CD4-positive, CD25-positive, alpha-beta regulatory T cell (primary cell): ENCODE results near the gene NRP2. TPM values are rescaled to one million over a fixed set of nuclear protein-coding genes. Genes with fewer than 3 reads are reported as not detected.
A peak's percentile ranks its signal among the peaks of the same experiment; 100 is the strongest.

ENCODE experiments used
- ATAC-seq, 2 donors: fragments of 150-1000 bp; cut with Tn5 transposase; one replicate each; pipeline ENCODE4 v1.10.0; 2021; ENCODE audit warnings: low read depth in 2 of 2, moderate number of reproducible peaks in 2 of 2, moderate library complexity in 1 of 2
- DNase-seq, 3 donors: peaks; one replicate each; pipeline versions ENCODE4 v3.0.0 to v3.0.0-alpha.2; 2012 to 2022; ENCODE audit warnings: mixed read lengths in 1 of 3
- H3K27ac ChIP-seq: one replicate; pipeline ENCODE4 v1.7.0; 2013; ENCODE audit warnings: mild to moderate bottlenecking, low read length; ENCODE audit not compliant: insufficient read depth, poor library complexity, severe bottlenecking
- H3K27me3 ChIP-seq: one replicate; pipeline ENCODE4 v1.7.0; 2013; ENCODE audit warnings: low read length; ENCODE audit not compliant: control insufficient read depth, insufficient read depth
- H3K36me3 ChIP-seq: one replicate; pipeline ENCODE4 v1.7.0; 2013; ENCODE audit warnings: mild to moderate bottlenecking, low read length, moderate library complexity; ENCODE audit not compliant: control insufficient read depth, insufficient read depth
- H3K4me1 ChIP-seq: 2 replicates; pipeline ENCODE4 v1.7.0; 2013; ENCODE audit warnings: mild to moderate bottlenecking, low read length; ENCODE audit not compliant: insufficient read depth, control insufficient read depth, poor library complexity, severe bottlenecking
- H3K4me3 ChIP-seq: one replicate; pipeline ENCODE4 v1.7.0; 2013; ENCODE audit warnings: low read depth, mild to moderate bottlenecking, low read length, moderate library complexity
- H3K9me3 ChIP-seq, 2 experiments: 1 replicate in 1 of 2; 2 replicates in 1 of 2; pipeline ENCODE4 v1.7.0; 2013; ENCODE audit warnings: low read length in 2 of 2, mild to moderate bottlenecking in 1 of 2, moderate library complexity in 1 of 2; ENCODE audit not compliant: control insufficient read depth in 2 of 2
- H3K27ac Mint-ChIP-seq, 3 donors: one replicate each; pipeline ENCODE4 v1.8.0; 2020 to 2022; ENCODE audit warnings: mild to moderate bottlenecking in 3 of 3, mixed read lengths in 3 of 3, moderate library complexity in 2 of 3
- H3K27me3 Mint-ChIP-seq: one replicate; pipeline ENCODE4 v1.8.0; 2022; ENCODE audit warnings: mild to moderate bottlenecking, mixed read lengths
- H3K36me3 Mint-ChIP-seq: one replicate; pipeline ENCODE4 v1.8.0; 2020; ENCODE audit warnings: mixed read lengths
- H3K4me1 Mint-ChIP-seq, 4 donors: one replicate each; pipeline ENCODE4 v1.8.0; 2020 to 2022; ENCODE audit warnings: mixed read lengths in 4 of 4, mild to moderate bottlenecking in 1 of 4
- H3K4me3 Mint-ChIP-seq, 4 donors: one replicate each; pipeline ENCODE4 v1.8.0; 2020 to 2022; ENCODE audit warnings: mild to moderate bottlenecking in 4 of 4, mixed read lengths in 4 of 4, moderate library complexity in 3 of 4
- H3K9me3 Mint-ChIP-seq, 7 donors: one replicate each; pipeline ENCODE4 v1.8.0; 2020 to 2022; ENCODE audit warnings: mixed read lengths in 7 of 7, mild to moderate bottlenecking in 3 of 7, moderate library complexity in 2 of 7
- polyA plus RNA-seq, 4 donors: library from polyadenylated mRNA; unstranded; fragments of 300-500 nt; fragmentation: Illumina TruSeq; gene quantifications; one replicate each; pipeline ENCODE4 v1.2.3, GENCODE V29; 2021
- total RNA-seq: library from RNA; stranded (reverse); gene quantifications from one replicate; pipeline ENCODE4 v1.2.3, GENCODE V29; 2022

NRP2 gene
- total and polyA plus RNA-seq, 5 donors from 2014 or later: 0.64 TPM; not detected in 4

GRCh38 chr2:205768815-205769494 is 86.7 kb downstream of the NRP2 start:
- Histone ChIP-seq H3K4me1 (no peaks in the 10 kb centered on the region), H3K9me3 (no peaks in the 10 kb centered on the region), H3K27ac (no peak overlapping the region), H3K27me3 (peaks cover 3% of the 10 kb centered on the region), H3K4me3 (no peak overlapping the region), H3K36me3 (no peaks in the 10 kb centered on the region)
- ATAC-seq (no peak), DNase-seq (no peak)
- no peak overlapping the region for H3K4me3 Mint-ChIP-seq
- peaks cover 0 to 2% (median 0%) of the 10 kb centered on the region in 7 donors for H3K9me3 Mint-ChIP-seq
- peaks cover 21% of the 10 kb centered on the region for H3K27me3 Mint-ChIP-seq
- peaks cover 2 to 7% (median 3%) of the 10 kb centered on the region in 4 donors for H3K4me1 Mint-ChIP-seq
- no peaks in the 10 kb centered on the region for H3K36me3 Mint-ChIP-seq
- H3K27ac Mint-ChIP-seq: no peak overlapping the region

DNA sequence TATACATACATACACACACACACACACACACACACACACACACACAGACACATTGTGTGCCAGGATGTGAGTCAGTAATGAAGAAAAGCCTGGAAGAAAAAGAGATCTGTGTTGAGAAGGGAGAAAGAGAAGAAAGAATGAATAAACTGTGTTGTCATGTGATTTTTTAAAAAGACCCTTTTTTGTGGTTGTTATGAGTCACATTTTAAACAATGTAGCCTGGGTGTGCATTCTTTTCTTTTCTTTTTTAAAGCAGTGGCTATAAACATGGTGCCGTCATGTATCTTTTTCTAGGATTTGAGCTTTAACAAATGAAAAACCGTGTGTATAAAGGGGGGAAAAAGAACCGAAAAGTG is 87.2 kb downstream of the NRP2 start:
- no peaks in the 10 kb centered on the region for H3K36me3 Mint-ChIP-seq
- H3K9me3 Mint-ChIP-seq: peaks cover 0 to 2% (median 0%) of the 10 kb centered on the region in 7 donors
- H3K27me3 ChIP-seq: peaks cover 3% of the 10 kb centered on the region
- no peak overlapping the region for H3K4me3 ChIP-seq
- no peak overlapping the region for H3K4me3 Mint-ChIP-seq
- H3K9me3 ChIP-seq: no peaks in the 10 kb centered on the region
- H3K4me1 Mint-ChIP-seq: peaks cover 2 to 5% (median 3%) of the 10 kb centered on the region in 4 donors
- ATAC-seq (no peak), DNase-seq (no peak)
- H3K27me3 Mint-ChIP-seq: peaks cover 17% of the 10 kb centered on the region
- H3K27ac Mint-ChIP-seq: peak overlapping the region in 1 of 3 donors; percentile 8
- no peaks in the 10 kb centered on the region for H3K4me1 ChIP-seq
- no peaks in the 10 kb centered on the region for H3K36me3 ChIP-seq
- H3K27ac ChIP-seq: no peak overlapping the region

- ATAC-seq: no peak
- Mint-ChIP-seq H3K4me1 (peaks cover 2 to 5% (median 3%) of the 10 kb centered on the region in 4 donors), H3K27me3 (peaks cover 16% of the 10 kb centered on the region)
Observed at GRCh38 chr2:205769879-205770278, 87.6 kb downstream of the NRP2 start.

DNA sequence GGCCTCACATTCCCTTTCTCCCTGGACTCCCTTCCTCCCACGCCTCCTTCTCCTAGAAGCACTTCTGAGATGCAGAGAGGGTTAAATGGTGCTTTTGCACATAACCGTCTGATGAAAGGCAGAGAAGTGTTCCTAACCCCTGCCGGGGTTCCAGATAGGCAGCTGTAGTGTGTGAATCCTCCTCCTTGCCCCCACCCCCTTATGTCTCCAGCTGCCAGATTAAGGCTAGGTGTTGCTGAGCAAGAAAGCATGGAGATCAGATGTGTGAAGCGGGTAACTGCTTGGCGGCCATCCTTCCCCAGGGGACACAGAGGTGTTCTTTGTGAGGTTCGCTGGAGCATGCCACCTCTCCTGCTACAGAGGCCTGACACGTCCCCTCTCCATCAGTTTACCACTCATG is 88.3 kb downstream of the NRP2 start:
- no peaks in the 10 kb centered on the region for H3K36me3 Mint-ChIP-seq
- H3K27me3 Mint-ChIP-seq: peaks cover 11% of the 10 kb centered on the region
- H3K36me3 ChIP-seq: no peaks in the 10 kb centered on the region
- peaks cover 3% of the 10 kb centered on the region for H3K27me3 ChIP-seq
- ATAC-seq (no peak), DNase-seq (no peak)
- H3K9me3 Mint-ChIP-seq: peaks cover 0 to 2% (median 0%) of the 10 kb centered on the region in 7 donors
- H3K4me1 ChIP-seq: no peaks in the 10 kb centered on the region
- no peak overlapping the region for H3K4me3 ChIP-seq
- no peak overlapping the region for H3K4me3 Mint-ChIP-seq
- peak overlapping the region in 1 of 3 donors; percentile 11 for H3K27ac Mint-ChIP-seq
- no peak overlapping the region for H3K27ac ChIP-seq
- peaks cover 2 to 5% (median 3%) of the 10 kb centered on the region in 4 donors for H3K4me1 Mint-ChIP-seq
- no peaks in the 10 kb centered on the region for H3K9me3 ChIP-seq

More at GRCh38 chr2:205769879-205770278, 87.6 kb downstream of the NRP2 start:
- Histone ChIP-seq H3K4me1 (no peaks in the 10 kb centered on the region), H3K27me3 (peaks cover 3% of the 10 kb centered on the region), H3K36me3 (no peaks in the 10 kb centered on the region), H3K9me3 (no peaks in the 10 kb centered on the region), H3K4me3 (no peak overlapping the region), H3K27ac (no peak overlapping the region)
- DNase-seq: no peak
- H3K9me3 Mint-ChIP-seq: peaks cover 0 to 2% (median 0%) of the 10 kb centered on the region in 7 donors
- H3K27ac Mint-ChIP-seq: no peak overlapping the region
- no peaks in the 10 kb centered on the region for H3K36me3 Mint-ChIP-seq
- no peak overlapping the region for H3K4me3 Mint-ChIP-seq

DNA sequence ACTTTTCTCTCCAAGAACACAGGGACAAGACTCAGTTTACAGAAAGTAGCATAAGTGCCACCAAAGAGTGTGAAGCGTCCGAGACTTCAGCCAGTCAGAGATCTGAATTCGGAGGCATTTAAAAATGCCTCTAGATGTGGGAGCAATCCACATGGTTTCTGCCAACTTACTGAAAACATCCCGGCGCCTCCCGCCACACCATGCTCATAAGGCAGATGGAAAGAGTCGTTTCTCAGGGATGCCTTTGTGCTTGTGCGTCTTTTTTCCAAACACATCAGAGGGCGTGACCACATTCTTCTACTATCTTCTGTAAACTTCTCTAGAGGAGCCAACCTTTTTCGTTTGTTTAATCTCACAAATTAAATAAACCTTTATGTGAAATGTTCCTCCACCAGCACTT is 88.7 kb downstream of the NRP2 start:
- Mint-ChIP-seq H3K36me3 (no peaks in the 10 kb centered on the region), H3K4me1 (peaks cover 2 to 5% (median 3%) of the 10 kb centered on the region in 4 donors), H3K27ac (peak overlapping the region in 1 of 3 donors; percentile 11), H3K9me3 (peaks cover 0 to 2% (median 0%) of the 10 kb centered on the region in 7 donors), H3K27me3 (peaks cover 11% of the 10 kb centered on the region), H3K4me3 (no peak overlapping the region)
- Histone ChIP-seq H3K27ac (no peak overlapping the region), H3K27me3 (peaks cover 6% of the 10 kb centered on the region), H3K9me3 (no peaks in the 10 kb centered on the region), H3K36me3 (no peaks in the 10 kb centered on the region), H3K4me3 (no peak overlapping the region), H3K4me1 (no peaks in the 10 kb centered on the region)
- DNase-seq (no peak), ATAC-seq (no peak)

- Mint-ChIP-seq H3K36me3 (no peaks in the 10 kb centered on the region), H3K27ac (no peak overlapping the region), H3K4me1 (peaks cover 2 to 4% (median 3%) of the 10 kb centered on the region in 4 donors), H3K9me3 (peaks cover 0 to 3% (median 0%) of the 10 kb centered on the region in 7 donors), H3K27me3 (peaks cover 8% of the 10 kb centered on the region), H3K4me3 (no peak overlapping the region)
- H3K27ac ChIP-seq: no peak overlapping the region
- H3K4me3 ChIP-seq: no peak overlapping the region
- DNase-seq (no peak), ATAC-seq (no peak)
- H3K36me3 ChIP-seq: no peaks in the 10 kb centered on the region
- H3K27me3 ChIP-seq: peaks cover 6% of the 10 kb centered on the region
- H3K9me3 ChIP-seq: no peaks in the 10 kb centered on the region
- no peaks in the 10 kb centered on the region for H3K4me1 ChIP-seq
Observed at GRCh38 chr2:205771666-205772065, 89.4 kb downstream of the NRP2 start.

- Mint-ChIP-seq H3K36me3 (no peaks in the 10 kb centered on the region), H3K9me3 (peaks cover 0 to 3% (median 0%) of the 10 kb centered on the region in 7 donors), H3K4me1 (no peaks in the 10 kb centered on the region), H3K27ac (no peak overlapping the region), H3K27me3 (peaks cover 10% of the 10 kb centered on the region), H3K4me3 (no peak overlapping the region)
- Histone ChIP-seq H3K36me3 (no peaks in the 10 kb centered on the region), H3K27me3 (peaks cover 3% of the 10 kb centered on the region), H3K4me1 (no peaks in the 10 kb centered on the region), H3K4me3 (no peak overlapping the region), H3K27ac (no peak overlapping the region), H3K9me3 (no peaks in the 10 kb centered on the region)
- DNase-seq (no peak), ATAC-seq (no peak)
Observed at GRCh38 chr2:205772983-205773382, 90.7 kb downstream of the NRP2 start.

GRCh38 chr2:205773989-205774388 is 91.7 kb downstream of the NRP2 start:
- H3K36me3 ChIP-seq: no peaks in the 10 kb centered on the region
- Mint-ChIP-seq H3K9me3 (peaks cover 0 to 3% (median 0%) of the 10 kb centered on the region in 7 donors), H3K27ac (no peak overlapping the region), H3K27me3 (peaks cover 10% of the 10 kb centered on the region), H3K4me3 (no peak overlapping the region), H3K4me1 (no peaks in the 10 kb centered on the region), H3K36me3 (no peaks in the 10 kb centered on the region)
- no peak for DNase-seq
- H3K4me3 ChIP-seq: no peak overlapping the region
- H3K9me3 ChIP-seq: no peaks in the 10 kb centered on the region
- ATAC-seq: no peak
- H3K27me3 ChIP-seq: peaks cover 3% of the 10 kb centered on the region
- H3K27ac ChIP-seq: no peak overlapping the region
- no peaks in the 10 kb centered on the region for H3K4me1 ChIP-seq
